Kidney capillary endothelial cell (primary cell): ENCODE measurements around the gene MPL.

Experiments used
- DNase-seq: peaks from one replicate; pipeline ENCODE4 v3.0.0-alpha.2; 2018; ENCODE audit warnings: low spot score

MPL gene

GRCh38 chr1:43306688-43307457 is 30.7 kb upstream of the MPL start:
- no peak for DNase-seq

DNA sequence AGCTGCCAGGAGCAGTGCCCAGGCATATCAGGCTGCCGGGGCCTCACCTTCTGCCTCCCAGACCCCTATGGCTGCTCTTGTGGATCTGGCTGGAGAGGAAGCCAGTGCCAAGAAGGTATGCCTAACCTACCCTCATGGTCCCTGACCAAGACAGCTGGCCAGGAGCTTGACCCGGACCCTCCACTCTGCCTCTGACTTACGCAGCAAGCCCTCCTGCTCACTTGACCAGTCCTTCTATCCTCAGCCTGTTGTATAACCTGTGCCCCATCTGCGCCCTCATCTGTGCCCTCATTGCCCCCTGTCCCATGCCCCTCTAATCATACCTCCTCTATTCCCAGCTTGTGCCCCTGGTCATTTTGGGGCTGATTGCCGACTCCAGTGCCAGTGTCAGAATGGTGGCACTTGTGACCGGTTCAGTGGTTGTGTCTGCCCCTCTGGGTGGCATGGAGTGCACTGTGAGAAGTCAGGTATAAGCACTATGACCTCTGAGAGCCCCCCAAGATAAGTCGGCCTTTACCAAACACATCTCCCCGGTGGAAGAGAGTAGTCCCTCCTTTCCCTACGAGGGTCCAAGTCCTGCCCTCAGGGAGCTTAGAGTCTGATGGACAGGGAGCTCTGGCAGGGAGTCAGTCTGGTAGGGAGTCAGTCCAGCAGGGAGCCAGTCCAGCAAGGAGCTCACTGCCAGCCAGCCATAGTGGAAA is 30.0 kb upstream of the MPL start:
- DNase-seq, result no peak

DNA sequence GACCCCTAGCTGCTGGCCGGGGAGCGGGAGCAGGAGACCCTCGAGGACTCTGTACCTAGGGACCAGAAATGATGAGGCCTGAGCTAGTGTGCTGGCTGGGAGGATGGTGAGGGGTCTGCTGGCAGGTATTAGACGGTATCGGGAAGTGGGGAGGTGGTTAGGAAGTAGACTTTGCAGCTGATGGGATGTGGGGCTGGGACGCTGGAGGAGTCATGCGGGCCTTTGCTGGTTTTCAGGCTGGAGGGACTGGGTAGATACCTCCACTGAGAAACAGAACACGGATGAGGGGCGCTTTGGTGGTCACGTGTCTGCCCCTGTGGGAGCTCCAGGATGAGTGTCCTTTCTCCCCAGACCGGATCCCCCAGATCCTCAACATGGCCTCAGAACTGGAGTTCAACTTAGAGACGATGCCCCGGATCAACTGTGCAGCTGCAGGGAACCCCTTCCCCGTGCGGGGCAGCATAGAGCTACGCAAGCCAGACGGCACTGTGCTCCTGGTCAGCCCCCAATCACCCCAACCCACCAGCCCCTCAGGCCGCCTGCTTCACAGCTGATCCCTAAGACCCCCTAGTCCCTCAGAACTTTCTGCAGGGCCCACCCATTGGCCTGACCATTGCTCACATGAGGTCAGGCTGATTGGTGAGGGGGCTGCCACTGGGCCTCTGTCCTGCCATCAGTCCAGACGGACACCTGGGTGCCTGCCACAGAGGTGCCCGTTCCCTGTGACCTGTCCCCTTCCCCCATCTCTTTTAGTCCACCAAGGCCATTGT is 28.8 kb upstream of the MPL start:
- no peak for DNase-seq

DNA sequence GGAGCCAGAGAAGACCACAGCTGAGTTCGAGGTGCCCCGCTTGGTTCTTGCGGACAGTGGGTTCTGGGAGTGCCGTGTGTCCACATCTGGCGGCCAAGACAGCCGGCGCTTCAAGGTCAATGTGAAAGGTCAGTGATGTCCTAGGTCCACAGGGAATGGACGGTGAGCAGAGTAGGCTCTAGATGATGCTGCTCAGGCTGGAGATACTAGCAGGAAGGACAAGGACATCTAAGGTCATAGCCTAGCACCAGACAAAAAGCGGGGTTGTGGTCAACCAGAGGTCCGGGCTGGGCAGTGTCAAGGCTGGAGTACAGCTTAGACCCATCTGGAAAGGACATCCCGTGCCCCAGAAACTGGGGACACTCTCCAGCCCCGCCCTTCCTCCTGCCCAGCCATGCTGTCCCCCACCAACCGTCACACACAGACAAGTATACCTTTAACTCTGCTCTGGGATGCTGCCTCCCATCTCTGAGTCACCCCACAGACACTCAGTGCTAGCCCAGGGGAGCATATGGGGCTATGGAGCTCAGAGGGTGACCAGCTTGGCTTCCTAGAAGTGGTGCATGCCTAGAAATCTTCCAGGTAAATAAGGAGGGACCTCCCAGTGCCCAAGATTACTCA is 28.1 kb upstream of the MPL start:
- no peak for DNase-seq

- DNase-seq, result no peak
These were observed 26.1 kb upstream of the MPL start for GRCh38 chr1:43311521-43311920.

- no peak for DNase-seq
These were observed 25.4 kb upstream of the MPL start for GRCh38 chr1:43312212-43312623.

DNA sequence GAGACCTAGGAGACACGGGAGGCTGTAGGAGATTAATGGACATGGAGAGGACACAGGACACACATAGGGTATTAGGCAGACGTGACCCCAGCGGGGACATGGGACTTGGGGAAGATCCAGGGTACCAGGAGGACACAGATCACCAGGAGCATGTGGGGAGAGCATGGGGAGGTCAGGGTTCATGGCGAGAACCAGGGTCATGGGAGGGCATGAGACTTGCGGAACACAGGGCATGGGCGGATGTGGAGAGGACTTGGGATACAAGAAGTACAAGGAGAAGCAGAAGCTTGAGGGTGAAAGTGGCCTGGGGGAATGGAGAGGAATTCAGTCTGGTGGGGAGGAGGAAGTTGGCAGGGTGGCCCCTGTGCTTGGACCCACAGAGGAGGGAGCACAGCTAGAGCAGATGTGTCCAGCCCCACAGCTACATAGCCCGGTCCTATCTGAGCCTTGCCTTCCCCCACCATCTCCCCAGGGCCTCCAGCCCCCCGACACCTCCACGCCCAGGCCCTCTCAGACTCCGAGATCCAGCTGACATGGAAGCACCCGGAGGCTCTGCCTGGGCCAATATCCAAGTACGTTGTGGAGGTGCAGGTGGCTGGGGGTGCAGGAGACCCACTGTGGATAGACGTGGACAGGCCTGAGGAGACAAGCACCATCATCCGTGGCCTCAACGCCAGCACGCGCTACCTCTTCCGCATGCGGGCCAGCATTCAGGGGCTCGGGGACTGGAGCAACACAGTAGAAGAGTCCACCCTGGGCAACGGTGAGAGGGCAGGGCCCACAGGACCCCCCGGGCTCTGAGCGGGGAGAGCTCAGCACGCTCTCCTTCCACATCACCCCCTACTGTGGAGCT is 24.7 kb upstream of the MPL start:
- no peak for DNase-seq

DNA sequence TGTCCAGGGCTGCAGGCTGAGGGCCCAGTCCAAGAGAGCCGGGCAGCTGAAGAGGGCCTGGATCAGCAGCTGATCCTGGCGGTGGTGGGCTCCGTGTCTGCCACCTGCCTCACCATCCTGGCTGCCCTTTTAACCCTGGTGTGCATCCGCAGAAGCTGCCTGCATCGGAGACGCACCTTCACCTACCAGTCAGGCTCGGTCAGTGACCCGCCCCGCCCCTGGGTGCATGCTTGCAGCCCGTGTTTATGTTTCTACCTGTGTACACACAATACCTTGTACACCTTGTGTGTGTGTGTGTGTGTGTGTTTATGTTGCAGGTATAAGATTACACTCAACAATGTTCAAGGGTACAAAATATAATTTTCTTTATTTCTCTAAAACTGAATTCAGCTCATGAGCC is 23.8 kb upstream of the MPL start:
- DNase-seq, result no peak

DNA sequence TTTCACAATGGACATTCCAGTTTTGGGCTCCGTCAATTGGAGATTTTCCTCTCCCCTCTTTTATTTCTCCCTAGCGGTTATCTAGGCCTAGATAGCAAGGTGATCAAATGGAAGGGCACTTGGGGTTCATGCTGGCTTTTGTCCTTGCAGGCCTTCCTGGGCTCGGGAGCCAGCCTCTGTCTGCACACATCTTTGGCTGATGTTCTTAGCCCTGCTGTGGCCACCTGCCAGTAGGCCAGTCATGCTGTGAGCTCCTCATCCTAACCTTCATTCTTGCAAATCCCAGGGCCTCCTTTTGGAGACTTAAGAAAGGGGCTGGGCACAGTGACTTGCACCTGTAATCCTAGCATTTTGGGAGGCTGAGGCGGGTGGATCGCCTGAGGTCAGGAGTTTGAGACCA is 23.4 kb upstream of the MPL start:
- DNase-seq, result no peak

- no peak for DNase-seq
These were observed 22.1 kb upstream of the MPL start for GRCh38 chr1:43315481-43315880.

GRCh38 chr1:43315963-43316737 is 21.5 kb upstream of the MPL start:
- DNase-seq, result no peak

- no peak for DNase-seq
These were observed 20.7 kb upstream of the MPL start for GRCh38 chr1:43316738-43317520.

GRCh38 chr1:43317817-43318471 is 19.7 kb upstream of the MPL start:
- DNase-seq, result no peak

- DNase-seq, result no peak
These were observed 18.8 kb upstream of the MPL start for GRCh38 chr1:43318831-43319230.

- DNase-seq, result no peak
These were observed 18.3 kb upstream of the MPL start for GRCh38 chr1:43319288-43319687.

DNA sequence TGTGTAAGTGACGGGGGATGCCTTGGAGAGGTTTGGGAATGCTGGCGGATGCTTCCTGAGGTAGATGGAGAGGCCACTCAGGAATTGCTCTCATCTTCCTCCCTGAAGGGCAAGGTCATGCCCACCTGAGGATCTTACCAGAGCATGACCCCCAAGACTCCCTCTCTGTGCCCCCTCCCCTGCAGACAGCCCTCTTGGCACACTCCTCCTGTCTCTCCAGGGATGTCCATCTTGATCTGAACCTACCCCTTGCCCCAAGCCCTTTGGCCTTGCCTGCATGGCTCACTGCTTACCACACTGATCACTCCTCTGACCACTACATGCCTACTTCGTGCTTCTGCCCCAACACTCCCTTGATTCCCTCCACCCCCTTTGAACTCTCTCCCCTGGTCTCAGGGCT is 17.9 kb upstream of the MPL start:
- DNase-seq, result no peak

- DNase-seq, result no peak
These were observed 16.2 kb upstream of the MPL start for GRCh38 chr1:43321331-43321891.

DNA sequence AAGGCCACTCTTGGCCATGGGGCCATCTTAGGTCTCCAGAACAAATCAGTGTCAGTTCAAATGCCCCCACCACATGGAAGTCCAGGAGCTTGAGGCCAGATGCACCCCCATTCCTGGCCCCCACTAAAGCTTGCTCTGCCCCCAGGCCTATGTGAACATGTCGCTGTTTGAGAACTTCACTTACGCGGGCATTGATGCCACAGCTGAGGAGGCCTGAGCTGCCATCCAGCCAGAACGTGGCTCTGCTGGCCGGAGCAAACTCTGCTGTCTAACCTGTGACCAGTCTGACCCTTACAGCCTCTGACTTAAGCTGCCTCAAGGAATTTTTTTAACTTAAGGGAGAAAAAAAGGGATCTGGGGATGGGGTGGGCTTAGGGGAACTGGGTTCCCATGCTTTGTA is 15.1 kb upstream of the MPL start:
- DNase-seq, result no peak

GRCh38 chr1:43324810-43325209 is 12.8 kb upstream of the MPL start:
- no peak for DNase-seq
